DND-41 (cell line): Measurements from ENCODE around the gene LIN7B.

Experiments used
- ATAC-seq: fragments of 200-7000 bp; cut with Tn5 transposase; 3 replicates; pipeline ENCODE4 v1.9.1; 2021; ENCODE audit warnings: low read depth; ENCODE audit not compliant: insufficient read depth
- DNase-seq: peaks from one replicate; pipeline ENCODE4 v3.0.0-alpha.2; 2020
- H2AFZ ChIP-seq: 2 replicates; pipeline ENCODE4 v1.6.0; 2012; ENCODE audit warnings: low read depth, low read length
- H3K27ac ChIP-seq: 2 replicates; pipeline ENCODE4 v1.5.1; 2012; ENCODE audit warnings: low read length, inconsistent platforms
- H3K27me3 ChIP-seq: fragments of 200-600 bp; sonication (generic); 2 replicates; pipeline ENCODE4 v1.6.0; 2012; ENCODE audit warnings: low read length, mild to moderate bottlenecking, inconsistent platforms; ENCODE audit not compliant: insufficient read depth, poor library complexity
- H3K36me3 ChIP-seq: 2 replicates; pipeline ENCODE4 v1.5.1; 2012; ENCODE audit warnings: low read length, inconsistent platforms; ENCODE audit not compliant: insufficient read depth
- H3K4me1 ChIP-seq: 2 replicates; pipeline ENCODE4 v1.5.1; 2012; ENCODE audit warnings: mild to moderate bottlenecking, low read length; ENCODE audit not compliant: insufficient read depth
- H3K4me2 ChIP-seq: 2 replicates; pipeline ENCODE4 v1.6.0; 2012; ENCODE audit warnings: mild to moderate bottlenecking, moderate library complexity, low read length, inconsistent platforms; ENCODE audit not compliant: insufficient read depth
- H3K4me3 ChIP-seq, 2 experiments: fragments of 200-600 bp in 1 of 2; shearing (Covaris generic) in 1 of 2; 2 replicates each; pipeline ENCODE4 v1.5.1; 2012 to 2016; ENCODE audit warnings: inconsistent platforms in 2 of 2, low read length in 2 of 2, mild to moderate bottlenecking in 2 of 2, low read depth in 1 of 2, moderate library complexity in 1 of 2
- H3K79me2 ChIP-seq: 2 replicates; pipeline ENCODE4 v1.6.0; 2012; ENCODE audit warnings: low read length, inconsistent platforms; ENCODE audit not compliant: insufficient read depth
- H3K9ac ChIP-seq: 2 replicates; pipeline ENCODE4 v1.6.0; 2012; ENCODE audit warnings: low read depth, mild to moderate bottlenecking, inconsistent platforms, low read length, moderate library complexity
- H3K9me3 ChIP-seq: 2 replicates; pipeline ENCODE4 v1.5.1; 2012; ENCODE audit warnings: low read length, moderate library complexity, mild to moderate bottlenecking, inconsistent platforms; ENCODE audit not compliant: insufficient read depth, severe bottlenecking
- H4K20me1 ChIP-seq: 2 replicates; pipeline ENCODE4 v1.6.0; 2012; ENCODE audit warnings: low read length; ENCODE audit not compliant: insufficient read depth
- EZH2 ChIP-seq: IDR thresholded peaks from 3 replicates; pipeline ENCODE4 v1.6.1; 2012; ENCODE audit warnings: borderline replicate concordance, low read depth, mild to moderate bottlenecking, moderate library complexity, low read length, inconsistent platforms; ENCODE audit not compliant: severe bottlenecking
- TF ChIP-seq, protein P1 (sequence below): IDR thresholded peaks from 2 replicates; pipeline ENCODE4 v1.5.1; 2012; ENCODE audit warnings: borderline replicate concordance, low read length, moderate library complexity, mild to moderate bottlenecking; ENCODE audit not compliant: poor library complexity, severe bottlenecking; ENCODE audit errors: extremely low read depth

LIN7B gene

DNA sequence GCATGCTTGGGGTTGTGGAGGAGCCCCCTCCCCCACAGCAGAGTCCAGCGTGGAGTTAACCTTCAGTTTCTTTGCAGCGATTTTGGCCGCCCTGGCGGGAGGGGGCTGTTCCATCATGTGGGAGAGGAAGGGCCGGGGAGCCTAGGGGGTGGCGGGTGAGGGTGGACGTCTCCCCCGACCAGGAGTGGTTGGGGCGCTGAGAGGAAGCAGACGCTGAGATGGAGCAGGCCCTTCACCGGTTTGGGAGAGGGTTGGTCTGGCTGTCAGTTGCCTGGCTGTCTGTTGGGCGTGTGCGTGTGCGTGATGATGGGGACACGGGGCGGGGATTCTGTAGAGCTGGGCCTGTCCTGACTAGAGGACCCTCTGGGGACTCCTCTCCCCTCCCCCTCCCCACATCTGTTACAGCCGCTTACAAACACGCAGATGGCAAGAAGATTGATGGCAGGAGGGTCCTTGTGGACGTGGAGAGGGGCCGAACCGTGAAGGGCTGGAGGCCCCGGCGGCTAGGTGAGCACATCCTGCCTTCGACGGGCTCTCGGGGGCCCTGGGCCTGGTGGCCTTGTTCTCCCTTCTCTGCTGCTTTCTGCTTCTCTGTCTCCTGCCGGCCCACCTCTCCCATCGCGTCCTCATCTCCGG is 9.8 kb upstream of the LIN7B start:
- DNase-seq (no peak), ATAC-seq (no peak)
- peaks cover 24% of the 10 kb centered on the region for H3K79me2 ChIP-seq
- H2AFZ ChIP-seq, result no peak overlapping the region
- no peaks in the 10 kb centered on the region for H3K27me3 ChIP-seq
- H3K9me3 ChIP-seq, result no peaks in the 10 kb centered on the region
- TF ChIP-seq, protein P1, sequence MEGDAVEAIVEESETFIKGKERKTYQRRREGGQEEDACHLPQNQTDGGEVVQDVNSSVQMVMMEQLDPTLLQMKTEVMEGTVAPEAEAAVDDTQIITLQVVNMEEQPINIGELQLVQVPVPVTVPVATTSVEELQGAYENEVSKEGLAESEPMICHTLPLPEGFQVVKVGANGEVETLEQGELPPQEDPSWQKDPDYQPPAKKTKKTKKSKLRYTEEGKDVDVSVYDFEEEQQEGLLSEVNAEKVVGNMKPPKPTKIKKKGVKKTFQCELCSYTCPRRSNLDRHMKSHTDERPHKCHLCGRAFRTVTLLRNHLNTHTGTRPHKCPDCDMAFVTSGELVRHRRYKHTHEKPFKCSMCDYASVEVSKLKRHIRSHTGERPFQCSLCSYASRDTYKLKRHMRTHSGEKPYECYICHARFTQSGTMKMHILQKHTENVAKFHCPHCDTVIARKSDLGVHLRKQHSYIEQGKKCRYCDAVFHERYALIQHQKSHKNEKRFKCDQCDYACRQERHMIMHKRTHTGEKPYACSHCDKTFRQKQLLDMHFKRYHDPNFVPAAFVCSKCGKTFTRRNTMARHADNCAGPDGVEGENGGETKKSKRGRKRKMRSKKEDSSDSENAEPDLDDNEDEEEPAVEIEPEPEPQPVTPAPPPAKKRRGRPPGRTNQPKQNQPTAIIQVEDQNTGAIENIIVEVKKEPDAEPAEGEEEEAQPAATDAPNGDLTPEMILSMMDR, result no peak
- no peak for TF ChIP-seq EZH2
- no peak overlapping the region for H3K27ac ChIP-seq
- H3K9ac ChIP-seq, result no peak overlapping the region
- H3K4me1 ChIP-seq, result no peaks in the 10 kb centered on the region
- no peak overlapping the region for H3K4me3 ChIP-seq
- H3K4me2 ChIP-seq, result no peak overlapping the region
- peaks cover 99% of the 10 kb centered on the region for H3K36me3 ChIP-seq
- H4K20me1 ChIP-seq, result peaks cover 84% of the 10 kb centered on the region

DNA sequence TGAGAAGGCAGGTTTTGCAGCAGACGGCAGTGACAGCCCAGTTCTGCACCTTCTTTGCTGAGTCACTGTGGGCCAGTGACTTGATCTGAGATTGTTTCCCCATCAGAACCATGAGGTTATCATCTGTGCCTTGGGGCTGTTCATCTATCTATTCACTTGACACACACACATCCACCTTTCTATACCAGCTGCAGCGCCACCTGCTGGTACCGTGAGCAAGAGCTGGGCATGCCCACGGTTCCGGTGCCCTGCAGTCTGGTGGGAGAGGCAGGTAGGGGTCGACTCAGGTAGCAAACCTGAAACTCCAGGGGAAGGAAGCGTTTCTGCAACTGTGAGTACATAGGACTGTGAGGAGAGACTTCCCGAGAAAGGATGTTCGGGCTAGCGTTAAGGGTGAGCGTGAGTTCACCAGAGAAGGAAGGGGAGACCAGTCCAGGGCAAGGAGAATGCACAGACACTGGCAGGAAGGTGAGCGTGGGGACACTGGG is 7.5 kb upstream of the LIN7B start:
- Histone ChIP-seq H3K9me3 (no peaks in the 10 kb centered on the region), H3K36me3 (peaks cover 82% of the 10 kb centered on the region), H3K79me2 (peaks cover 9% of the 10 kb centered on the region; the same call in 1 of the 2 replicates), H3K9ac (no peak overlapping the region), H3K27me3 (no peaks in the 10 kb centered on the region), H3K4me2 (no peak overlapping the region), H3K4me3 (no peak overlapping the region), H2AFZ (no peak overlapping the region), H4K20me1 (peaks cover 72% of the 10 kb centered on the region), H3K27ac (no peak overlapping the region), H3K4me1 (no peaks in the 10 kb centered on the region)
- TF ChIP-seq EZH2, result no peak
- TF ChIP-seq, protein P1, result peak; percentile 91
- ATAC-seq (peak; percentile 74), DNase-seq (peak; percentile 69)

DNA sequence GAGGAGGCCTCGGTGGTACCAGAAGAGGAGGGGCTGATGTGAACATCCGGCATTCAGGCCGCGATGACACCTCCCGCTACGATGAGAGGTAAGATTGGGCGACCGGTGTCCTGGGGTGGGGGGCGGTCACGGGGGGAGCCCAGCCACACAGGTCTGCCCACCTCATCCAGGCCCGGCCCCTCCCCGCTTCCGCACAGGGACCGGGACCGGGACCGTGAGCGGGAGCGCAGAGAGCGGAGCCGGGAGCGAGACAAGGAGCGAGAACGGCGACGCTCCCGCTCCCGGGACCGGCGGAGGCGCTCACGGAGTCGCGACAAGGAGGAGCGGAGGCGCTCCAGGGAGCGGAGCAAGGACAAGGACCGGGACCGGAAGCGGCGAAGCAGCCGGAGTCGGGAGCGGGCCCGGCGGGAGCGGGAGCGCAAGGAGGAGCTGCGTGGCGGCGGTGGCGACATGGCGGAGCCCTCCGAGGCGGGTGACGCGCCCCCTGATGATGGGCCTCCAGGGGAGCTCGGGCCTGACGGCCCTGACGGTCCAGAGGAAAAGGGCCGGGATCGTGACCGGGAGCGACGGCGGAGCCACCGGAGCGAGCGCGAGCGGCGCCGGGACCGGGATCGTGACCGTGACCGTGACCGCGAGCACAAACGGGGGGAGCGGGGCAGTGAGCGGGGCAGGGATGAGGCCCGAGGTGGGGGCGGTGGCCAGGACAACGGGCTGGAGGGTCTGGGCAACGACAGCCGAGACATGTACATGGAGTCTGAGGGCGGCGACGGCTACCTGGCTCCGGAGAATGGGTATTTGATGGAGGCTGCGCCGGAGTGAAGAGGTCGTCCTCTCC is 6.3 kb upstream of the LIN7B start:
- H3K4me2 ChIP-seq, result no peak overlapping the region
- H3K4me1 ChIP-seq, result peaks cover under 1% of the 10 kb centered on the region; the same call in 1 of the 2 replicates
- no peak overlapping the region for H2AFZ ChIP-seq
- H3K27ac ChIP-seq, result no peak overlapping the region
- H3K36me3 ChIP-seq, result peaks cover 70% of the 10 kb centered on the region
- no peak overlapping the region for H3K9ac ChIP-seq
- H4K20me1 ChIP-seq, result peaks cover 63% of the 10 kb centered on the region
- H3K4me3 ChIP-seq, result no peak overlapping the region
- no peak for TF ChIP-seq EZH2
- TF ChIP-seq, protein P1, result no peak
- no peaks in the 10 kb centered on the region for H3K27me3 ChIP-seq
- DNase-seq (no peak), ATAC-seq (no peak)
- no peaks in the 10 kb centered on the region for H3K9me3 ChIP-seq
- H3K79me2 ChIP-seq, result peaks cover 6% of the 10 kb centered on the region; the same call in 1 of the 2 replicates
